HepG2 (cell line): ENCODE data around the gene SASH1. TPM values are rescaled to one million over a fixed set of nuclear protein-coding genes. Genes with fewer than 3 reads are reported as not detected.

ENCODE experiments used
- ATAC-seq: fragments of 200-7000 bp; cut with Tn5 transposase; 3 replicates; pipeline ENCODE4 v1.9.1; 2020; ENCODE audit warnings: mild to moderate bottlenecking, moderate library complexity
- BruUV-seq: library from RNA; stranded (reverse); fragments of 400-500 nt; replicated peaks from 2 replicates; lab custom pipeline; 2021; lab: Mats Ljungman, UMichigan
- CTCF ChIA-PET: fragments of 300-600 bp; formaldehyde crosslinking; extraction: SDS; loops from one replicate; lab custom pipeline; 2021; ENCODE audit warnings: low total read pairs, inconsistent platforms, low intra/inter-chr PET ratio; lab: Yijun Ruan, JAX
- POLR2A ChIA-PET: fragments of 350-600 bp; sonication (Branson Sonifier 250); formaldehyde crosslinking; loops from one replicate; lab custom pipeline; 2020; ENCODE audit warnings: antibody characterized with exemption, inconsistent platforms; lab: Yijun Ruan, JAX
- DNase-seq: peaks from one replicate; pipeline ENCODE4 v3.0.0-alpha.2; 2015; ENCODE audit warnings: low spot score
- FAIRE-seq: peaks from 3 replicates; lab custom pipeline; 2011; peaks lifted over from hg19 to GRCh38; lab: Jason Lieb, UNC
- H2AFZ ChIP-seq: one replicate; pipeline ENCODE4 v1.6.1; 2011; ENCODE audit warnings: low read length, inconsistent platforms
- H3K27ac ChIP-seq: fragments of 300-600 bp; 3 replicates; pipeline ENCODE4 v1.8.0; 2011; ENCODE audit warnings: mixed run types, mild to moderate bottlenecking, mixed read lengths, low read length, inconsistent platforms; ENCODE audit not compliant: insufficient read depth; ENCODE audit errors: extremely low read length
- H3K27me3 ChIP-seq, 2 experiments: fragments of 200-600 bp in 1 of 2; 2 replicates in 1 of 2; 3 replicates in 1 of 2; pipeline versions ENCODE4 v1.6.0 to v1.8.0; 2011; ENCODE audit warnings: low read length in 2 of 2, mild to moderate bottlenecking in 2 of 2, moderate library complexity in 2 of 2, inconsistent platforms in 1 of 2; ENCODE audit not compliant: insufficient read depth in 2 of 2, control insufficient read depth in 1 of 2
- H3K36me3 ChIP-seq, 2 experiments: fragments of 200-600 bp in 1 of 2; replicated peaks in 1 of 2; 2 replicates in 1 of 2; 3 replicates in 1 of 2; pipeline versions ENCODE4 v1.5.1 to v1.8.0; 2011; ENCODE audit warnings: low read length in 2 of 2, inconsistent platforms in 1 of 2; ENCODE audit not compliant: insufficient read depth in 2 of 2, control insufficient read depth in 1 of 2
- H3K4me1 ChIP-seq: 2 replicates; pipeline ENCODE4 v1.5.1; 2012; ENCODE audit warnings: low read length, inconsistent platforms; ENCODE audit not compliant: insufficient read depth
- H3K4me2 ChIP-seq: 2 replicates; pipeline ENCODE4 v1.6.0; 2011; ENCODE audit warnings: low read depth, low read length, inconsistent platforms
- H3K4me3 ChIP-seq, 3 experiments: fragments of 200-600 bp in 1 of 3; sonication (generic), shearing (Covaris generic) in 1 of 3; replicated peaks in 1 of 3; 2 replicates each; pipeline ENCODE4 v1.5.1; 2011 to 2016; ENCODE audit warnings: low read length in 3 of 3, inconsistent platforms in 2 of 3, low read depth in 2 of 3, mild to moderate bottlenecking in 2 of 3, control low read depth in 1 of 3, mixed read lengths in 1 of 3; ENCODE audit not compliant: insufficient read depth in 1 of 3
- H3K79me2 ChIP-seq: one replicate; pipeline ENCODE4 v1.6.1; 2011; ENCODE audit warnings: low read length, inconsistent platforms; ENCODE audit not compliant: insufficient read depth
- H3K9ac ChIP-seq: 2 replicates; pipeline ENCODE4 v1.6.0; 2011; ENCODE audit warnings: mild to moderate bottlenecking, low read depth, low read length, inconsistent platforms; ENCODE audit not compliant: insufficient read depth
- H3K9me3 ChIP-seq: 2 replicates; pipeline ENCODE4 v1.5.1; 2012; ENCODE audit warnings: mild to moderate bottlenecking, low read length
- H4K20me1 ChIP-seq: 2 replicates; pipeline ENCODE4 v1.6.0; 2011; ENCODE audit warnings: inconsistent platforms, mild to moderate bottlenecking, low read length, moderate library complexity; ENCODE audit not compliant: insufficient read depth
- ARID4A ChIP-seq: sonication (generic); formaldehyde crosslinking; IDR thresholded peaks from 2 replicates; pipeline ENCODE4 v1.5.0; 2020; ENCODE audit warnings: mild to moderate bottlenecking, missing genetic modification reagents, borderline replicate concordance
- FOXA3 ChIP-seq: IDR thresholded peaks from 2 replicates; pipeline ENCODE4 v1.6.1; 2016; ENCODE audit warnings: missing genetic modification reagents, missing compliant biosample characterization
- FOXP1 ChIP-seq, 2 experiments: fragments of 450-650 bp in 1 of 2; IDR thresholded peaks; 2 replicates each; pipeline ENCODE4 v1.6.1; 2017 to 2018; ENCODE audit warnings: antibody characterized with exemption in 1 of 2
- FOXP4 ChIP-seq: sonication (generic); formaldehyde crosslinking; IDR thresholded peaks from 2 replicates; pipeline ENCODE4 v1.4.0; 2020; ENCODE audit warnings: missing genetic modification reagents
- GABPB1 ChIP-seq: IDR thresholded peaks from 2 replicates; pipeline ENCODE4 v1.6.1; 2016; ENCODE audit warnings: mild to moderate bottlenecking, missing genetic modification reagents, moderate library complexity, missing compliant biosample characterization
- MTF1 ChIP-seq: sonication (generic); formaldehyde crosslinking; IDR thresholded peaks from 2 replicates; pipeline ENCODE4 v1.5.0; 2020; ENCODE audit warnings: missing genetic modification reagents
- NFATC3 ChIP-seq: sonication (generic); formaldehyde crosslinking; IDR thresholded peaks from 2 replicates; pipeline ENCODE4 v1.5.1; 2020; ENCODE audit warnings: mild to moderate bottlenecking, missing genetic modification reagents
- NFKBIZ ChIP-seq: IDR thresholded peaks from 2 replicates; pipeline ENCODE4 v1.6.1; 2018; ENCODE audit warnings: missing genetic modification reagents, missing compliant biosample characterization
- PRDM4 ChIP-seq: sonication (generic); formaldehyde crosslinking; IDR thresholded peaks from 2 replicates; pipeline ENCODE4 v1.9.0; 2021; ENCODE audit warnings: missing genetic modification reagents, borderline replicate concordance
- RBM39 ChIP-seq: fragments of 200-400 bp; formaldehyde crosslinking; IDR thresholded peaks from one replicate; pipeline ENCODE4 v1.6.1; 2018; ENCODE audit warnings: antibody characterized with exemption, mild to moderate bottlenecking, low read depth, low read length; ENCODE audit not compliant: poor library complexity, severe bottlenecking
- SP1 ChIP-seq, 2 experiments: fragments of 450-650 bp in 1 of 2; sonication (generic) in 1 of 2; formaldehyde crosslinking in 1 of 2; IDR thresholded peaks; 2 replicates each; pipeline versions ENCODE4 v1.4.0 to v1.6.1; 2016 to 2020; ENCODE audit warnings: missing genetic modification reagents in 1 of 2
- TGIF2 ChIP-seq: IDR thresholded peaks from 2 replicates; pipeline ENCODE4 v1.6.1; 2016; ENCODE audit warnings: control low read depth, missing compliant biosample characterization
- U2AF1 ChIP-seq: fragments of 200-400 bp; formaldehyde crosslinking; optimal IDR thresholded peaks from 2 replicates; pipeline ENCODE3; 2017; ENCODE audit warnings: mild to moderate bottlenecking, low read depth, low read length
- YEATS4 ChIP-seq: sonication (generic); formaldehyde crosslinking; IDR thresholded peaks from 2 replicates; pipeline ENCODE4 v1.4.0; 2020; ENCODE audit warnings: missing genetic modification reagents, borderline replicate concordance
- ZC3H13 ChIP-seq: sonication (generic); formaldehyde crosslinking; IDR thresholded peaks from 2 replicates; pipeline ENCODE4 v1.8.1; 2023; ENCODE audit warnings: mild to moderate bottlenecking, missing genetic modification reagents, moderate library complexity
- ZNF558 ChIP-seq: sonication (generic); formaldehyde crosslinking; IDR thresholded peaks from 2 replicates; pipeline ENCODE4 v1.9.0; 2022; ENCODE audit warnings: mild to moderate bottlenecking, missing genetic modification reagents, borderline replicate concordance
- ZNF83 ChIP-seq: sonication (generic); formaldehyde crosslinking; IDR thresholded peaks from 2 replicates; pipeline ENCODE4 v1.4.0; 2020; ENCODE audit warnings: missing genetic modification reagents, mild to moderate bottlenecking, borderline replicate concordance
- WGBS: methylation state at CpG from one replicate; pipeline ENCODE4 v1.1.6; 2017; ENCODE audit warnings: low lambda C conversion rate; 5-methylcytosine and 5-hydroxymethylcytosine counted together
- in situ Hi-C: cut with HindIII; loops from 2 replicates; pipeline ENCODE4 v1.10.0; 2017; ENCODE audit warnings: low pct_unique_long_range_greater_than_20kb; ENCODE audit not compliant: extremely low pct_ligation_motif_present
- intact Hi-C: fragments of 100-400 bp; cut with micrococcal nuclease; formaldehyde crosslinking; loops from one replicate; pipeline ENCODE4 v1.10.0; 2022; ENCODE audit not compliant: unreplicated experiment
- polyA plus RNA-seq, 8 experiments: library from polyadenylated mRNA; depleted of rRNA in 3 of 8; stranded (reverse) in 7 of 8; unstranded in 1 of 8; fragments of >200 nt; fragmentation: Illumina TruSeq in 4 of 8; extraction: Trizol in 4 of 8; gene quantifications; 2 replicates each; pipeline versions ENCODE4 v1.2.1 to v1.2.3, GENCODE V29; 2011 to 2016; ENCODE audit warnings: low read depth in 4 of 8, missing spikeins in 1 of 8, mixed read lengths in 1 of 8; ENCODE audit not compliant: insufficient read depth in 1 of 8
- total RNA-seq, 5 experiments: library from RNA; depleted of rRNA; stranded (reverse); fragments of >200 nt; fragmentation: Illumina TruSeq; extraction: Trizol; gene quantifications; 2 replicates each; pipeline ENCODE4 v1.2.3, GENCODE V29; 2016; ENCODE audit warnings: low read depth in 1 of 5

SASH1 gene
- total and polyA plus RNA-seq, 2 of the 13 experiments (the other 11 are each of a cell fraction or from before 2014, with no cell fraction given), result 7.5 to 8.2 TPM

- Histone ChIP-seq H3K79me2 (peaks cover 15% of the 10 kb centered on the region), H3K36me3 (no peaks in the 10 kb centered on the region), H3K27ac (no peak overlapping the region), H2AFZ (no peak overlapping the region), H3K4me2 (peak overlapping the region; percentile 33; the same call in 1 of the 2 replicates), H3K27me3 (no peaks in the 10 kb centered on the region; a peak in 1 of 5 replicates), H3K9me3 (no peaks in the 10 kb centered on the region), H4K20me1 (0 out of 2 replicates have a peak, but pooled peaks cover 4% of the 10 kb centered on the region), H3K4me1 (peaks cover 53% of the 10 kb centered on the region), H3K9ac (no peak overlapping the region), H3K4me3 (no peak overlapping the region)
- ChIA-PET POLR2A (no interaction called here), CTCF (no interaction called here)
- WGBS, result 23% methylated on average over 1 of the region's 1 CpG
- intact Hi-C loops, result no loop called here
- FAIRE-seq, result peak; percentile 43
- peak; percentile 30 for DNase-seq
- in situ Hi-C loops, result no loop called here
- BruUV-seq, result no TSS peak
- no peak for ATAC-seq
- TF ChIP-seq ZC3H13 (no peak), FOXP1 (IDR thresholded peaks at IDR 0.05) (no peak), FOXP1 (CRISPR knock-in tag; IDR thresholded peaks at IDR 0.05) (peak; percentile 80), TGIF2 (CRISPR knock-in tag) (0 out of 2 replicates have a peak, but pooled peaks have one; percentile 12), RBM39 (no peak), NFATC3 (CRISPR knock-in tag) (no peak), YEATS4 (CRISPR knock-in tag) (no peak), U2AF1 (no peak), ZNF558 (CRISPR knock-in tag) (no peak), FOXA3 (peak; percentile 14; the same call in 1 of the 2 replicates), ARID4A (CRISPR knock-in tag) (0 out of 2 replicates have a peak, but pooled peaks have one; percentile 28), FOXP4 (CRISPR knock-in tag) (peak; percentile 38; the same call in 1 of the 2 replicates), PRDM4 (no peak), GABPB1 (CRISPR knock-in tag) (no peak), SP1 (IDR thresholded peaks at IDR 0.05) (no peak), SP1 (CRISPR knock-in tag; IDR thresholded peaks at IDR 0.05) (no peak), NFKBIZ (CRISPR knock-in tag) (no peak), MTF1 (CRISPR knock-in tag) (no peak), ZNF83 (CRISPR knock-in tag) (no peak)
Measured at GRCh38 chr6:148345176-148345575, 2.5 kb downstream of the SASH1 start.
